Gastrocnemius medialis (tissue), 4 donors: Measurements from ENCODE around the gene PRKAG1. TPM values are rescaled to one million over a fixed set of nuclear protein-coding genes. Genes with fewer than 3 reads are reported as not detected.

Source experiments
- ATAC-seq, 2 donors: fragments of 150-250 bp; one replicate each; pipeline ENCODE4 v1.9.1; 2016
- DNase-seq, 2 donors: peaks; one replicate each; pipeline ENCODE4 v3.0.0-alpha.2; 2019
- H3K27ac ChIP-seq, 4 donors: fragments of 200-600 bp; sonication (generic); 1 replicate in 1 of 4; 2 replicates in 3 of 4; pipeline ENCODE4 v1.5.1; 2016 to 2018; ENCODE audit warnings: mild to moderate bottlenecking in 2 of 4, moderate library complexity in 1 of 4
- H3K27me3 ChIP-seq, 3 donors: fragments of 200-600 bp; sonication (generic) in 2 of 3; 1 replicate in 1 of 3; 2 replicates in 2 of 3; pipeline versions ENCODE4 v1.5.1 to v1.6.0; 2016 to 2019; ENCODE audit warnings: mild to moderate bottlenecking in 1 of 3, moderate library complexity in 1 of 3
- H3K36me3 ChIP-seq, 2 donors: fragments of 200-600 bp; sonication (generic) in 1 of 2; one replicate each; pipeline ENCODE4 v1.5.1; 2017 to 2018
- H3K4me1 ChIP-seq, 2 donors: fragments of 200-600 bp; sonication (generic) in 1 of 2; one replicate each; pipeline ENCODE4 v1.5.1; 2016 to 2017; ENCODE audit warnings: mild to moderate bottlenecking in 2 of 2
- H3K4me3 ChIP-seq, 4 donors: fragments of 200-600 bp; sonication (generic) in 3 of 4; 1 replicate in 1 of 4; 2 replicates in 3 of 4; pipeline ENCODE4 v1.5.1; 2016 to 2019; ENCODE audit warnings: mild to moderate bottlenecking in 2 of 4
- H3K9me3 ChIP-seq, 3 donors: fragments of 200-600 bp; sonication (generic) in 2 of 3; 1 replicate in 1 of 3; 2 replicates in 2 of 3; pipeline ENCODE4 v1.5.1; 2016 to 2019
- CTCF ChIP-seq, 5 experiments: fragments of 450-650 bp in 3 of 5; fragments of 200-600 bp in 2 of 5; sonication (generic) in 2 of 5; IDR thresholded peaks in 4 of 5; conservative IDR thresholded peaks in 1 of 5; 1 replicate in 4 of 5; 2 replicates in 1 of 5; pipeline ENCODE4 v1.5.1; 2016 to 2019; ENCODE audit warnings: antibody characterized with exemption in 5 of 5, mild to moderate bottlenecking in 3 of 5, moderate library complexity in 3 of 5
- POLR2A ChIP-seq, 2 donors: fragments of 450-650 bp; IDR thresholded peaks; one replicate each; pipeline ENCODE4 v1.6.1; 2017; ENCODE audit warnings: antibody characterized with exemption in 2 of 2, mild to moderate bottlenecking in 2 of 2, moderate library complexity in 2 of 2
- in situ Hi-C, 4 donors: fragments of 200-750 bp; cut with MboI; loops; one replicate each; pipeline versions ENCODE4 v1.15.0 to v1.8.0; 2017; ENCODE audit warnings: low sequenced_read_pairs in 4 of 4
- intact Hi-C: fragments of 100-400 bp; cut with DNase I; formaldehyde crosslinking; loops from one replicate; pipeline ENCODE4 v1.15.1; 2023; ENCODE audit warnings: low total_unique reads
- total RNA-seq, 4 donors: library from RNA; depleted of rRNA; stranded (reverse); fragments of >200 nt; gene quantifications; one replicate each; pipeline versions ENCODE4 v1.1.0 to v1.2.3, GENCODE V29; 2016

The PRKAG1 gene
- total RNA-seq, 4 donors from 2014 or later, result 67.4 to 97.7 (median 83.9) TPM

DNA sequence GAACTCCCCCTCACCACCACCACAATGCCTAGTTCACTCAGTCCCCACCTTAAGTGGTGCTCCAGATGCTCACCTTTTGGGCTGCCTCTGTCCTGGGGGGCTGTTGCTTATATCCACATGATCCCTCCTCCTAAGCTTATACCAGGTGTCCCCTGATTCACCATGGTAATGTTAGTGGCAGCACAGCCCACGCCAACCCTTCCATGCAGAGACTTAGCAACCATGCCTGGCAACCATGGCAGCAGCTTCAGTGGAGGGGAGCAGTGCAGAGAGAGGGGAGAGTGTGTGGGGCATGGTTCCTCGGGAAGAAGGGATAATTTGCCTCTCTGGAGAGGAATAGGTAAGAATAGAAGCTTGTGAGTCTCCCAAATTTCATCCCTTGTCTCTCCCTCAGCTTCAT lies 18.2 kb downstream of the PRKAG1 start:
- peaks cover 6 to 42% of the 10 kb centered on the region in 2 donors for H3K36me3 ChIP-seq
- DNase-seq, result no peak
- peaks cover 37 to 42% of the 10 kb centered on the region in 2 donors for H3K4me1 ChIP-seq
- peak overlapping the region; percentile 67 to 93 (median 84) for H3K27ac ChIP-seq
- intact Hi-C loops (no loop called here), in situ Hi-C loops (no loop called here)
- no peak for ATAC-seq
- H3K27me3 ChIP-seq, result peaks cover 0 to 44% (median 5%) of the 10 kb centered on the region in 3 donors
- peak overlapping the region in 1 of 4 donors; percentile 56 for H3K4me3 ChIP-seq
- H3K9me3 ChIP-seq, result no peaks in the 10 kb centered on the region
- TF ChIP-seq POLR2A (IDR thresholded peaks at IDR 0.05) (no peak), CTCF (IDR thresholded peaks at IDR 0.05 in 4 of 5, conservative IDR thresholded peaks at IDR 0.05 in 1 of 5) (no peak)

GRCh38 chr12:48999371-49000131 lies 19.0 kb downstream of the PRKAG1 start, which contains the start of gene DDN:
Gene DDN, minus strand, starts transcription at chr12:48999375. Its CDS starts 88 bp downstream, at chr12:48999287.
- Histone ChIP-seq H3K4me1 (peaks cover 40 to 46% of the 10 kb centered on the region in 2 donors), H3K36me3 (peaks cover 6 to 35% of the 10 kb centered on the region in 2 donors), H3K9me3 (no peaks in the 10 kb centered on the region), H3K27me3 (peaks cover 0 to 51% (median 13%) of the 10 kb centered on the region in 3 donors), H3K4me3 (peak within 1 kb of the TSS; percentile 45 to 75 (median 59)), H3K27ac (peak within 1 kb of the TSS; percentile 67 to 93 (median 84))
- no peak for TF ChIP-seq CTCF (IDR thresholded peaks at IDR 0.05 in 4 of 5, conservative IDR thresholded peaks at IDR 0.05 in 1 of 5)
- peak in 1 of 2 donors; percentile 55 for TF ChIP-seq POLR2A (IDR thresholded peaks at IDR 0.05)
- ATAC-seq, result peak; percentile 51 to 53
- intact Hi-C loops (loop anchor here (1.0 kb wide), 1 partner anchor 15 kb away; no protein-coding TSS in a partner anchor), in situ Hi-C loops (loop anchor here in 1 of 4 donors (25.0 kb wide), 1 partner anchor 137 kb away; the partner anchor contains the start of genes DDX23 and RND1)
- DNase-seq, result peak in 1 of 2 donors; percentile 79

DNA sequence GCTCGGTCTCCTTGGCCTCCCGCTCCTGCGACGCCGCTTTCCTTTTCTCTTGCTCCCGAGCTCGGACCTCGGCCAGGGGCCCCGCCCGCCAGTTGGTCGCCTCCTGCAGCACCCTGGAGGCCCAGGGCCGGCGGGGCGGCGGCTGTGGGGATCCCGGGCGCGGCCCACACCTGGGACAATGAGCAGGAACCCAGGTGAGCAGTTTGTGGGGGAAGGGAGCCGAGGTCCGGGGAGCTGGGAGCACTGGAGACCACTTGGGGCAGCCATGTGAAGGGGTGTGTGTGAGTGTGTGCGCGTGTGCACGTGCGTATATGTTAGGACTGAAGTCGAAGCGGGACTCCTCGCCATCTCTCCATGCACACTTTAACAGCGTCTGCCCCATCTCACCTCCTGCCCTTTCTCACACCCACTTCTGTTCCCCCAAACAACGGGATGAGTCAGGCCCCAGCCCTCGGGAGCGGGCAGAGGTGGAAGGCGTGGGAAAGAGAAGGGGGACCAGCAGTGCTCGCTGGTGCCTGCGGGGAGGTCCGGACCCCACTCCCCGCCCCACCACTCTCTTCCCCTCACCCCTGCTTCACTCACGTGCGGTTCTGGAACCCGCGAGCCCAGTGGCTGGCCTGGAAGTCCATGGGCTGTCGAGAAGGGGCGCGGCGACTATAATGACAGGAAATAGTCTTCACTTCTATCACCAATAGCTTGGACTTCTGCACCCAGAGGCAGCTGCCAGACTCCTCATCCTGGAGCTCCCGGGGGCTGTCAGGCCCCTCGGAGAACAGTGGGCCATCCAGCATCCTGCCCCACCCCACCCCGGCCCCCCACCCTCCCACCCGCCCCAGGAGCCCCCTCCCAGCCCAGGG lies 19.9 kb downstream of the PRKAG1 start:
- Histone ChIP-seq H3K4me3 (peak overlapping the region; percentile 45 to 75 (median 59)), H3K27me3 (peaks cover 0 to 56% (median 13%) of the 10 kb centered on the region in 3 donors), H3K9me3 (no peaks in the 10 kb centered on the region), H3K27ac (peak overlapping the region; percentile 67 to 93 (median 84)), H3K36me3 (peaks cover 2 to 26% of the 10 kb centered on the region in 2 donors), H3K4me1 (peaks cover 40 to 46% of the 10 kb centered on the region in 2 donors)
- ATAC-seq (peak; percentile 16 to 18), DNase-seq (peak in 1 of 2 donors; percentile 54)
- TF ChIP-seq CTCF (IDR thresholded peaks at IDR 0.05 in 4 of 5, conservative IDR thresholded peaks at IDR 0.05 in 1 of 5) (no peak), POLR2A (IDR thresholded peaks at IDR 0.05) (no peak)
- intact Hi-C loops, result loop anchor here (1.0 kb wide), 1 partner anchor 16 kb away; no protein-coding TSS in a partner anchor
- in situ Hi-C loops, result loop anchor here in 1 of 4 donors (25.0 kb wide), 1 partner anchor 136 kb away; the partner anchor contains the start of genes DDX23 and RND1

DNA sequence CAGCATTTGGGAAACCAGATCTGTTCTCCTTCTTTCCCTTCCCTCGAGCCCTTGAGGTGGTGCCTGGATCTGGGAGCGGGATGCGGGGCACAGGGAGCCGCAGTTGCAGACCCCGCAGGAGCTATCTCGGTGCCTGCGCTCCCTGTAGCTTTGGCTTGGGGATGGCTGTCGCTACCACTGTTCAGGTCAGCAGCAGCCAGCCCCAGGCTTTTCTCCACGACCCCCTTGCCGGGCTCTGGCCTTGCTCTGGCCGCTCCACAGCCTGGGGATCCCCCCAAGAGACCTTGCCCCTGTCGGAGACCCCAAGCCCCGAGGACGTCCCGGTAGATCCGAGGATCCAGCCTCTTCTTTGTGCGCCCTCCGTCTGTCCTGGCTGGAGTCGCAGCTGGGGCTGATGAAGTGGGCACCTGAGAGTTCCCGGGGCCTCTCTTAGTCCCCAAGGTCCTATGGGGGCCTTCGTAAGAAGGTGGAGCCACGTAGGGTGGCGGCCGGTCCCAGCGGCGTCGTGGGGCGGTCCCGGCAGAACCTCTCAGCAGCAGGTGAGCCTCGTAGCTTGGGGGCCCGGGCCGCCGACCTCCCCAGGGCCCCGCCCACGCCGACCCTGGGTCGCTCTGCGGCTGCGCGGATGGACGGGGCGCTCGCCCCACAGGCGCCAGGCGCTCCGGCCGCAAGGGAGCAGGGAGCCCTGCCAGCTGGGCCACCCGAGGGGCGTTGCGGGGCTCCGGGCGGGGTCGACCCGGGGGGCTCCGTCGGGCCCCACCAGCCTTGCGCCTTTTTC lies 20.7 kb downstream of the PRKAG1 start:
- peak in 1 of 2 donors; percentile 58 for DNase-seq
- intact Hi-C loops (loop anchor here (2.0 kb wide), 1 partner anchor 45 kb away; no protein-coding TSS in a partner anchor), in situ Hi-C loops (loop anchor here in 1 of 4 donors (25.0 kb wide), 1 partner anchor 136 kb away; the partner anchor contains the start of genes DDX23 and RND1)
- peak overlapping the region; percentile 25 to 93 (median 84) for H3K27ac ChIP-seq
- peak; percentile 10 to 25 for ATAC-seq
- no peak for TF ChIP-seq CTCF (IDR thresholded peaks at IDR 0.05 in 4 of 5, conservative IDR thresholded peaks at IDR 0.05 in 1 of 5)
- peak in 1 of 2 donors; percentile 45 for TF ChIP-seq POLR2A (IDR thresholded peaks at IDR 0.05)
- H3K27me3 ChIP-seq, result peaks cover 0 to 56% (median 13%) of the 10 kb centered on the region in 3 donors
- peaks cover 40 to 46% of the 10 kb centered on the region in 2 donors for H3K4me1 ChIP-seq
- peak overlapping the region; percentile 45 to 75 (median 59) for H3K4me3 ChIP-seq
- peaks cover 0 to 18% of the 10 kb centered on the region in 2 donors for H3K36me3 ChIP-seq
- H3K9me3 ChIP-seq, result no peaks in the 10 kb centered on the region
